MCF 10A (cell line): ENCODE measurements around the gene ABAT. TPM values are rescaled to one million over a fixed set of nuclear protein-coding genes. Genes with fewer than 3 reads are reported as not detected.

Experiments used
- BruUV-seq: library from RNA; stranded (reverse); fragments of 400-500 nt; replicated peaks from 2 replicates; lab custom pipeline; 2021; lab: Mats Ljungman, UMichigan
- CTCF ChIA-PET: fragments of 300-600 bp; sonication (Branson Sonifier 250); formaldehyde crosslinking; extraction: SDS; loops from one replicate; lab custom pipeline; 2021; ENCODE audit warnings: antibody characterized with exemption, inconsistent platforms; lab: Yijun Ruan, JAX
- POLR2A ChIA-PET: fragments of 300-600, 350-650 bp; sonication (Branson Sonifier 250); formaldehyde crosslinking; extraction: SDS; loops from one replicate; lab custom pipeline; 2020; ENCODE audit warnings: antibody characterized with exemption, inconsistent platforms; lab: Yijun Ruan, JAX
- DNase-seq: peaks from one replicate; pipeline ENCODE4 v3.0.0-alpha.2; 2018; ENCODE audit not compliant: unreplicated experiment
- H3K27ac Mint-ChIP-seq: one replicate; pipeline ENCODE4 v1.8.0; 2022; ENCODE audit warnings: mild to moderate bottlenecking, low read depth, mixed read lengths; ENCODE audit not compliant: unreplicated experiment
- H3K27me3 Mint-ChIP-seq: one replicate; pipeline ENCODE4 v1.8.0; 2022; ENCODE audit warnings: mixed read lengths; ENCODE audit not compliant: insufficient read depth, unreplicated experiment
- H3K36me3 Mint-ChIP-seq: one replicate; pipeline ENCODE4 v1.8.0; 2022; ENCODE audit warnings: mild to moderate bottlenecking, moderate library complexity, mixed read lengths; ENCODE audit not compliant: insufficient read depth, unreplicated experiment
- H3K4me1 Mint-ChIP-seq: one replicate; pipeline ENCODE4 v1.8.0; 2022; ENCODE audit warnings: mixed read lengths; ENCODE audit not compliant: insufficient read depth, unreplicated experiment
- H3K4me3 Mint-ChIP-seq: one replicate; pipeline ENCODE4 v1.8.0; 2022; ENCODE audit warnings: mild to moderate bottlenecking, moderate library complexity, mixed read lengths; ENCODE audit not compliant: unreplicated experiment
- H3K9me3 Mint-ChIP-seq: one replicate; pipeline ENCODE4 v1.8.0; 2022; ENCODE audit warnings: mixed read lengths; ENCODE audit not compliant: unreplicated experiment
- CTCF ChIP-seq: fragments of 200-600 bp; IDR thresholded peaks from one replicate; pipeline ENCODE4 v1.8.0; 2022; ENCODE audit warnings: antibody characterized with exemption, mild to moderate bottlenecking; ENCODE audit not compliant: unreplicated experiment
- intact Hi-C: fragments of 100-400 bp; cut with micrococcal nuclease; formaldehyde crosslinking; loops from 2 replicates; pipeline ENCODE4 v1.14.1; 2022
- total RNA-seq: library from RNA; stranded (reverse); gene quantifications from 2 replicates; pipeline ENCODE4 v1.2.3, GENCODE V29; 2022

The ABAT gene
- total RNA-seq, 1 experiment from 2014 or later, result 3.0 TPM

GRCh38 chr16:8716052-8716451 is 41.6 kb downstream of the ABAT start:
- intact Hi-C loops, result no loop called here
- no peak for DNase-seq
- no peak for TF ChIP-seq CTCF
- Mint-ChIP-seq H3K36me3 (no peaks in the 10 kb centered on the region), H3K27me3 (no peaks in the 10 kb centered on the region), H3K4me3 (no peak overlapping the region), H3K27ac (peak overlapping the region; percentile 31), H3K9me3 (no peaks in the 10 kb centered on the region), H3K4me1 (peaks cover 6% of the 10 kb centered on the region)
- BruUV-seq, result no TSS peak
- ChIA-PET POLR2A (interaction anchor here (0.5 kb wide), 1 partner anchor 21 kb away, joined by 4 read pairs; no protein-coding TSS in a partner anchor), CTCF (no interaction called here)

- H3K9me3 Mint-ChIP-seq, result no peaks in the 10 kb centered on the region
- peaks cover 6% of the 10 kb centered on the region for H3K4me1 Mint-ChIP-seq
- BruUV-seq, result no TSS peak
- DNase-seq, result peak; percentile 84
- intact Hi-C loops, result no loop called here
- CTCF ChIA-PET, result no interaction called here
- no peak overlapping the region for H3K4me3 Mint-ChIP-seq
- no peaks in the 10 kb centered on the region for H3K36me3 Mint-ChIP-seq
- POLR2A ChIA-PET, result interaction anchor here (0.9 kb wide), 1 partner anchor 57 kb away, joined by 3 read pairs; no protein-coding TSS in a partner anchor
- peak overlapping the region; percentile 31 for H3K27ac Mint-ChIP-seq
- H3K27me3 Mint-ChIP-seq, result no peaks in the 10 kb centered on the region
- no peak for TF ChIP-seq CTCF
Observed at GRCh38 chr16:8716592-8716991, 42.2 kb downstream of the ABAT start.

GRCh38 chr16:8717469-8717868 is 43.1 kb downstream of the ABAT start:
- Mint-ChIP-seq H3K36me3 (no peaks in the 10 kb centered on the region), H3K9me3 (no peaks in the 10 kb centered on the region), H3K27ac (no peak overlapping the region), H3K27me3 (no peaks in the 10 kb centered on the region), H3K4me3 (no peak overlapping the region), H3K4me1 (peaks cover 6% of the 10 kb centered on the region)
- intact Hi-C loops, result no loop called here
- DNase-seq, result no peak
- ChIA-PET CTCF (interaction anchor here (0.6 kb wide), 1 partner anchor 13 kb away, joined by 3 read pairs; no protein-coding TSS in a partner anchor), POLR2A (interaction anchor here (1.0 kb wide), 1 partner anchor 32 kb away, joined by 3 read pairs; no protein-coding TSS in a partner anchor)
- TF ChIP-seq CTCF, result no peak
- no TSS peak for BruUV-seq

- no peak for TF ChIP-seq CTCF
- no TSS peak for BruUV-seq
- ChIA-PET CTCF (interaction anchor here (0.6 kb wide), 3 partner anchors 40 to 1753 kb away, joined by 3 to 4 read pairs (median 3); no protein-coding TSS in a partner anchor), POLR2A (interaction anchor here (1.0 kb wide), 1 partner anchor 32 kb away, joined by 3 read pairs; no protein-coding TSS in a partner anchor)
- DNase-seq, result no peak
- intact Hi-C loops, result no loop called here
- Mint-ChIP-seq H3K27me3 (no peaks in the 10 kb centered on the region), H3K4me3 (no peak overlapping the region), H3K4me1 (peaks cover 6% of the 10 kb centered on the region), H3K9me3 (no peaks in the 10 kb centered on the region), H3K36me3 (no peaks in the 10 kb centered on the region), H3K27ac (no peak overlapping the region)
Observed at GRCh38 chr16:8717892-8718415, 43.5 kb downstream of the ABAT start.
